ENCODE data around the gene R3HDM2. TPM values are rescaled to one million over a fixed set of nuclear protein-coding genes. Genes with fewer than 3 reads are reported as not detected.

The R3HDM2 gene
- total RNA-seq, 1 experiment from 2014 or later: 9.5 TPM

DNA sequence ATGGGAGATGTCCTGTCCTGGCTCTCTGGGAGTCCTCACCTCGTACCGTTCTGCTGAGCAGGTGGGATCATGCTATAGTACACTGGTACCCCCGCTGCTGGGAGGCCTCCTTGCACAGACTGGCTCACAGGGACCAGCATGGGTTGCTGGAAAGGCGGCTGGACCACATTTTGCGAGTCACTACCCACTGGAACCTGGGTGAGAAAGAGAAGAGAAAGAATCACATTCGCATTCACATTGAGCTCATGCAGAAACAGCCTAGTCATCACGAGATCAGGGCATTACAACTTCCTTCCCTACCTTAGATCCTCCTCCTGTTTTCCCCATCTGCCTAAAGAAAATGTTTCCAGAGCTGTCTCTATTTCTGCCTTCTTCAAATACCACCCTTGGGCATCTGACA, 162.6 kb downstream of the R3HDM2 start:
- no peak for DNase-seq (ENCODE audit: low spot score)

- no peak for DNase-seq (ENCODE audit: low spot score)
These were observed 164.2 kb downstream of the R3HDM2 start for GRCh38 chr12:57266681-57267080.

DNA sequence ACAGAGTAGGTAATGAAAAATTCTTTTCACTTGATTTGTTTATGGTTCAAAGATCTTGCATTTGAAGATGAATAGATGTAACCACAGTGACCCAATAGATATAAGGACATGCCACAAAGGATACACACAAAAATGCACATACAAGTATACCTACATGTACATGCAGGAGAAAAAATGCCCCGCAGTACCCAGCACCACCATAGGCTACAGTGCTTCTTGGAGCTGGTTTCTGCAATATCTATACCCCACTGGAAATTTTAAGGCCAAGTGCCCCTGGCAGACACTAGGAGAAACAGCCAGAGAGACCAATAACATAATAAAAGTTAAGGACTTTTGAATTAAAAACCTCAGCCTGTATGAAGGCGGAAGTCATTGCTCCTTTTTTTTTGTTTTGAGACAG, 167.7 kb downstream of the R3HDM2 start:
- no peak for DNase-seq (ENCODE audit: low spot score)

DNA sequence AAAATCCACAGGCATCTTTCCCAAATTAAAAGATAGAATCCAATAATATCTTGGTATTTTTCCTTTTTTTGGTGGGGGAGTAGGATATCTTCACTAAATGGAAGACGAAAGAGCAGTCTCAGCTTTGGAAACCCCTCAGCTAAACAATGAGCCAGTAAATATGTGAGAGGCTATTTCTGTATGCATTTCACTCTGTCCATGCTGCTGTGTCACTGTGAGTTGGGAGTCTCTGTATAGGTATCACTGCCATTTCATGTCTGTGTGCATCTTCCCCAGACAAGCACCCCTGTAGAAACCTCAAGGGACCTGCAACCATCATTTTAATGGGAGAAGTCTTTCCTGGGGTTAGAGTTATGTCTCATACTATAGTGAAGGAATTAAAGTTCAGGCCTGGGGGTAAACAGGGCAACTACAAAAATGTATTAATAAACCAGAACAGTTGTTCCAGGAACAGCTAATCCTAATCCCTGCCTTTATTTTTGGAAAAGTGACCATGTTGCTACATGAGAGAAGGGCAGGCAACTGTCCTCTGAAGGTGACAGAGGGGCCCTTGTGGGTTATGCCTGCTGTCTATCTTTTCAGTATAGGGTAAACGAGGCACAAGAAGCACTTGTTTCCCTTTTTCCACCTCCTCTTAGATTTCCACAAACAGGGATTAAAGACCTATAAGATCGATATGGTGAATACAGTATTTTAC, 168.6 kb downstream of the R3HDM2 start:
- no peak for DNase-seq (ENCODE audit: low spot score)

DNA sequence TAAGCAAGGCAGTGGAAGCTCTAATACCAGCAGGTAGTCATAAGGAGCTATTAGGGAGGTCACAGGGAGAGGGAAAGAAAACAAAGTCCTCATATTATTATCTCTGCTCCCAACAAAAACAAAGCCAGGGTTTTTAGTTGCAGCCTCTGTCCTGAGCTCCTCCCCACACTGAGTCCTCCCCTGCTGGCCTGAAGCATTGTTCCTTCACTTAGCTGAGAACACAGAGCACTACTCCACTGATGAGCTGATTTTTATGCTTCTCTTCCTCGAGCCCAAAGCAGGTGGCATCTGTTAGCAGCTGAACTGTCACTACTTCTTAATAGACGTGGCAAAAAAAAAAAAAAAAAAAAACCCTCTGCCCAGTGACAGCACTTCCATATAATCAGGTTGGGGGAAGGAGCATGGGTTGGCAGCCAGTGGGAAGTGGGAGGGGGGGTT, 169.4 kb downstream of the R3HDM2 start:
- no peak for DNase-seq (ENCODE audit: low spot score)

- DNase-seq (ENCODE audit: low spot score): no peak
These were observed 170.5 kb downstream of the R3HDM2 start for GRCh38 chr12:57260366-57260765.

- DNase-seq (ENCODE audit: low spot score): no peak
These were observed 171.6 kb downstream of the R3HDM2 start for GRCh38 chr12:57258977-57259970.

DNA sequence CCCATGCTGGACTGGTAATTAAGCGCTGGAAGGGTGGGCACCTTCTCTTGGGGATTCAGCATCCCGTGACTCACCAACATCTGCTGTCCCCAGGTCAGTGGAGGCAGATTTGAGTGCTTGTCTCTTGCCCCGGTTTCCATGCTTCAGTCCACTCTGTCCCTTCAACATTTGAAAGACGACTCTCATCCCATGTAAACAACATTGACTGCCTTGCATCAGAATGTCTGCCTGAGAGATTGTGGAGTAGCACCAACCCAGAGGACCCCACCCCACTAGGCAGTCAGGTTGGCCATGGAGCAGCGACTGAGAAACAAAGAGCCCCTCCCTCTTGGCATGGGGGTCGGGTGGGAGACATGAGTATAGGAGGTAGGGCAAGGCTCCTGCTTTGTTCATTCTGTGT, 174.9 kb downstream of the R3HDM2 start:
- no peak for DNase-seq (ENCODE audit: low spot score)

- DNase-seq (ENCODE audit: low spot score): no peak
These were observed 176.2 kb downstream of the R3HDM2 start for GRCh38 chr12:57254506-57255280.

- DNase-seq (ENCODE audit: low spot score): no peak
These were observed 179.9 kb downstream of the R3HDM2 start, which contains the start of gene STAC3 for GRCh38 chr12:57250956-57251355. TSS of gene STAC3 (minus strand) at chr12:57251187. CDS start at chr12:57249636, 1,551 bp downstream.

DNA sequence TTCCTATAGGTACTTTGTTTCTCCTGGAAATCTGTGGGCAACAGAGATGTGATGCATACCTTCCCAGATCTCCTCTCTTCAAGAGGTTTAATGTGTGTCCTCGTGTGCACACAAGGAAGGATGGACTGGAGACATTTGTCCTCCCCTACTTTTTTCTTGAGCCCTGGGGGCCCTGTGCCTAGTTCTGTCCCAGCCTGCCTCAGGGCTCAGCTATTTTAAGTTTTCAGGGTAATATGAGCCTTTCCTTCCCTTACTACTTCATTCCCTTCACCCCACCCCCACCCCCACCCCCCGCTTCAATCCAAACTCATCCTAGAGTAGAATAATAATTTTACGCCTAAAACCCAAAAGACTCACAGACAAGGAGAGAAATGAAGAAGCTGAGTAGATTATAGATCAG, 180.3 kb downstream of the R3HDM2 start:
- no peak for DNase-seq (ENCODE audit: low spot score)

GRCh38 chr12:57248934-57249742, 181.7 kb downstream of the R3HDM2 start:
- DNase-seq (ENCODE audit: low spot score): no peak

DNA sequence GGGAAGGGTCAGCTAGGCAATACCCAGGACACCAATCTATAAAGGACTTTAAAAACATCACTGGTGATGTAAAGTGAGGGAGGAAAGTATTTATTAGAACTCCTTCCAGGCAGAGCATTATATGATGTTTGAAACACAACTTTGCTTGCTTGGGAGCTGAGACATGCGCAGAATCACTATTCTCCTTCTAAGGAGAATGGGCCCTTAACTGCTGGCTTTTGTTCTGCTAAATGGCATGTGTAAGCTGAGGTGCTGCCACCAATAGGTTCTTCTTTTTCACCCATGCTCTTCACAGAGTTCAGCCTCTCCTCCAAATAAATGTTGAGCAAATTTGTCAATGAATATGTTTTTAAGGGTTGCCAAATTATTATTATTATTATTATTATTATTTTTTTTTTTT, 183.8 kb downstream of the R3HDM2 start:
- no peak for DNase-seq (ENCODE audit: low spot score)

GRCh38 chr12:57244312-57244696, 186.5 kb downstream of the R3HDM2 start:
- no peak for DNase-seq (ENCODE audit: low spot score)

DNA sequence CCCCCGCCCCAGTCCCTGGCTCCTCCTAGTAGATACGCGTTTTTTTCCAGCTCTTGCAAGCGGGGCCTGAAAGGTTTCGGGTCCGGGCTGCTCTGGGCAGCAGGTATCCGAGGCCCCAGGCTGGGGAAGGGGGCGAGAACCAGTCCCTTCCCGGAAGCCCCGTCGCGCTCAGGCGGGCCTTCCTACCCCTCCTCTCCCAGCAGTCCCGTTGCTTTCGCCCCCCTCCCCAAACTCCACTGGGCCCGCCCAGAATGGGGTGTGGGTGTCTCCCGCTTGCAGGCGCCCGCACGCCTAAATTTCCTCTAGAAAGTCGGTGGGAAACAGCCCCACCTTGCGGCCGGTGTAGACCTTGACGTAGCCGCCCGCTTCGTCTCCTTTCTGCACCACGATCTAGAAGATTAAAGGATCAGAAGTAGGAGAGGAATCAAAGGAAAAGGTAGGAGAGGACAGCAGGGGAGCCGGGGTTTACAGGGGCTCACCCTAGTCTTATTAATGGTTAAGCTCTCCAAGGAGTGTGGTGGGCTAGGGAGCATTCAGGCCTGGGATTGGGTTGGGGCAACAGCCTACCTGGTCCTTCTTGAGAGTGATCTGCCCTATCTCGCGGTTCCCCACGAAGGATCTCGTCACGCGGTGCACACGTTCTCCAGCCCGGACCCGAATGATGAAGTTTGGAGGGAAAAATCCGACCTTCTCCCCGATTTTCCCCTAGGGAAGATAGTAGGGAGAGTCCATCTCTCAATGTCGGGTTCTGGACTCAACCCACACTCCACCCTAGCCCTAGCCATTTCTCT, 187.1 kb downstream of the R3HDM2 start:
- no peak for DNase-seq (ENCODE audit: low spot score)

GRCh38 chr12:57242691-57243454, 188.0 kb downstream of the R3HDM2 start:
- no peak for DNase-seq (ENCODE audit: low spot score)

GRCh38 chr12:57242329-57242690, 188.5 kb downstream of the R3HDM2 start:
- DNase-seq (ENCODE audit: low spot score): no peak

DNA sequence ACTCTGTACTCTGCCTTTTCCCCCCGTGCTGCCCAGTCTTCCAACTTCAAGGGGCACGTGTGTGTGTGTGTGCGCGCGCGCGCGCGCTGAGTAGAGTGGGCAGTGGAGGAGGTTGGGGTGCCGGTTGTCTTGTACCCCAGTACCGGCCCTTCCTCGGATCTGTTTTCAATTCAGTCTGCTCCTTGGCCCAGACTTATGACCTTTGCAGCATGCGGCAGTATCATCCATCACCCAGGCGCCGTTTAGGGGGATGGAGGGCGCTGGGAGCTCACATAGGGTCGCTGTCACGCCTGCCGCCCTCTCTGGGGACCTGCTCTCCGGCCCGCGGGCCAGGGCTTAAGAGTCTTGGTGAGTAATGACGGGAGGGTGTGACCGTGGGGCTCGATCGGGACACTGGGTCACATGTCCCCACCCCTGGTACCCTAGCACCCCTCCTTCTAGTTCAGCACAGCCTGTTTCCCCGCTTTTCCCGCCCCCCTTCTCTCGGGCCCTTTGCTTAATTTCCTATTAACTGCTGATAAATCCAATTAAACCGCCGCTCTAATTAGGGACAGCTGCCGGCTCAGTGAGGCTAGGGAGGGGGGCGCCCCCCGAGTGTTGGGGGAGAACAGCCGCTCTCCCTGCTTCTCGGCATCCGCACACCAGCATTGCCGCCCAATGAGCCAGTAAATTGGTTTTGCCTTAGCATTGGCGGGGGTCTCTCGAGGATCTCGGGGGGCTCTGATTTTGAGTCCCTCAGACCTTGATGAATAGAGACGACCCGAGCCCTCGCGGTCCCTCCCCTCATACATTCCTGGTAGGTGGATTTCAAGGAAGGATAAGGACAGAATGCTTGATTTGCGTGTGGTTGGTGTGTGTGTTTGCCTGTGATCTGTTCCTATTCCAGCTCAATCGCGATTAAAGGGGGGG, 189.2 kb downstream of the R3HDM2 start:
- no peak for DNase-seq (ENCODE audit: low spot score)
